Epithelial cell of esophagus (primary cell): ENCODE results near the gene DCUN1D5.

Experiments used
- DNase-seq: peaks from one replicate; pipeline ENCODE4 v3.0.0; 2010; ENCODE audit warnings: low read depth
- H3K4me3 ChIP-seq: 2 replicates; pipeline ENCODE4 v1.5.1; 2011; ENCODE audit warnings: mild to moderate bottlenecking, low read length, control low read depth
- CTCF ChIP-seq: IDR thresholded peaks from 2 replicates; pipeline ENCODE4 v1.5.1; 2011; ENCODE audit warnings: low read depth, mild to moderate bottlenecking, low read length, control low read depth, inconsistent platforms; ENCODE audit not compliant: insufficient read depth; ENCODE audit errors: missing control alignments

The DCUN1D5 gene

GRCh38 chr11:103091801-103092524 lies at the start of gene DCUN1D5:
DCUN1D5 (minus strand) TSS chr11:103092160; CDS start chr11:103091872, 288 bp downstream.
- no peak for TF ChIP-seq CTCF
- peak within 1 kb of the TSS; percentile 85 for H3K4me3 ChIP-seq
- peak; percentile 97 for DNase-seq

GRCh38 chr11:103125462-103125861 lies 33.5 kb upstream of the DCUN1D5 start:
- no peak for TF ChIP-seq CTCF
- H3K4me3 ChIP-seq = no peak overlapping the region
- DNase-seq = peak; percentile 12

GRCh38 chr11:103114836-103115235 lies 22.9 kb upstream of the DCUN1D5 start:
- TF ChIP-seq CTCF = no peak
- no peak overlapping the region for H3K4me3 ChIP-seq
- DNase-seq = no peak

- TF ChIP-seq CTCF = no peak
- no peak for DNase-seq
- no peak overlapping the region for H3K4me3 ChIP-seq
Measured at GRCh38 chr11:103112364-103112763, 20.4 kb upstream of the DCUN1D5 start.

- TF ChIP-seq CTCF = no peak
- DNase-seq = no peak
- no peak overlapping the region for H3K4me3 ChIP-seq
Measured at GRCh38 chr11:103111400-103111799, 19.4 kb upstream of the DCUN1D5 start.

GRCh38 chr11:103110391-103110790 lies 18.4 kb upstream of the DCUN1D5 start:
- DNase-seq = peak; percentile 47
- peak; percentile 39 for TF ChIP-seq CTCF
- H3K4me3 ChIP-seq = peak overlapping the region; percentile 85
